NK-92 treated with Interleukin-12 subunit alpha and Interleukin-12 subunit beta, amount 100 ng/mL, for 24 hours (cell line): ENCODE data around the gene PNPLA2.
A peak's percentile ranks its signal among the peaks of the same experiment; 100 is the strongest.

ENCODE experiments used
- DNase-seq: peaks from one replicate; lab custom pipeline; 2025; lab: John Stamatoyannopoulos, UW

The PNPLA2 gene

GRCh38 chr11:786235-787083, 32.3 kb upstream of the PNPLA2 start:
- DNase-seq = no peak

DNA sequence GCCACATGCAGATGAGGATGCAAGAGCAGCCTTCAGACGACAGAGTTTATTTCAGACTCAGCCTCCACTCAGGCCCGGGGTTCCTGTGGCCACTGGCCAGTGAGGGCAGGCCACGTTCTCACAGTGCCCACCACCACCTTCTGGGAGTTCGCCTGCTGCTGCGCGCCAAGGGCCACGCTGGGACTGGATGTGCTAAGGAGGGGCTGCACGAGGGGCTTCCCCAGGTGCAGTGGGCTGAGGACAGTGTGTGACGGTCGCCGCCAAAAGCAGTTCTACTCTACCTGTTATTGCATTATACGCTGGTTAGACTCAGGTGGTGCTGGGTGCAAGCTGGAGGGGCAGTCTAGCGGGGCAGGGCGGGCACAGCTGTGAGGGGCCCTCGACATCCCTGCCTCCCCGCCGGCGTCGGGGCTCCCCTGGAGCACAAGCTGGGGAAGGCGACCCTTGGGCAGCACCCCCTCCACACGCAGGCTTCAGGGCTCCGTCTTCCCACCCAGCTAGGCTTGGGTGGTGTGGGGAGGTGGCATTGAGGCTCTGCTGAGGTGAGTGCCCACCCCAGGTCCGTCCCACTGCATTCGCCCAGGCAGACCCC, 31.5 kb upstream of the PNPLA2 start:
- no peak for DNase-seq

DNA sequence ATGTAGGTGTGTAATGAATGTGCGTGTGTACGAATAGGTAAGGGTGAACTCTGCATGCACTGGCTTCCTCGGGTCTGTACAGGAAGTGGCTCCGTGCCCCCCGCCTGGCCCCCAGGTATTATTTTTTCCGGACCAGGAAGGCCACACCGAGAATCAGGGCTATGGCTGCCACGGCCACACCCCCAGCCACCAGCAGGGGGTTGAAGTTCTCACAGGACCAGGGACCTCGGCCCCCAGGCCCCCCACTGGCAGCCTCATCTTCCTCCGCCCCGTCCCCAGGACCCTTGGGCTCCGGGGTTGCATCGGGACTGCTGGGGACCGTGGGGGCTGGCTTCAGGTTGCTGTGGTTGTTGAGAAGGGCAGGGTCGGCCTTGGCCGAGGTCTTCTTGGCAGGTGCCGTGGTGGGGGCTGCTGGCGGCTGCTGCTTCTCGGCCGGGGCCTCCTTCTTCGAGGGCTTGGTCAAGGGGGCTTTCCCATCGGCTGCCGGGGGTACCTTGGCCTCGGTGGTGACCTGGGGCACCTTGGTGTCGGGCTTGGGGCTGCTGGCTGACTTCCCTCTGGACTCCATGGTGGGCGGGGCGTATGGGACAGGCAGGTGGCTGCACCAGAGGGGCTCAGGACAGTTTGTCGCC, 30.6 kb upstream of the PNPLA2 start:
- DNase-seq = no peak

- no peak for DNase-seq
Observed at GRCh38 chr11:788953-789940, 29.5 kb upstream of the PNPLA2 start.

DNA sequence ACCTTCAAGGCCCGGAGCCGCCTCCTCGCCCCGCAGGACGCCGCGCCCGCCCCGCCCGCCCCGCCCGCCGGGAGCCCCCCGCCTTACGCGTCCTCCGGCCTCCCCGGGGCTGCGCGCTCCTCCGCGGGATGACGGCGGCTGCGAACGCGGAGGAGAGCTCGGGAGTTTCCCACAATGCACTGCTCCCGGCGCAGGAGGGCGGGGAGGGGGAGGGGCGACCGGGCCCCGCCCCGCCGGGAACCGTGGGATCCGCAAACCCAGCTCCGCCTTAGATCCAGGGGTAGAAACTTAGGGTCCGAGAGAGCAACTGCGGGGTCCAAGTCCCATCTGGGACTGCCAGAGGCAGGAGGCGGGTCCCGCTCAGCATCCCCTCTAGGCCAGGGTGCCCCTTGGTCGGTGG, 28.8 kb upstream of the PNPLA2 start, which contains the start of gene CEND1:
Gene CEND1, minus strand, starts transcription at position 148 of the 400 bp plus-strand sequence. CDS start 1,514 bp downstream, outside the sequence.
- no peak for DNase-seq

GRCh38 chr11:790721-791564, 27.8 kb upstream of the PNPLA2 start:
- DNase-seq = no peak

GRCh38 chr11:791658-792534, 26.8 kb upstream of the PNPLA2 start:
- no peak for DNase-seq

GRCh38 chr11:792535-792821, 26.2 kb upstream of the PNPLA2 start:
- no peak for DNase-seq

- no peak for DNase-seq
Observed at GRCh38 chr11:792873-793272, 25.8 kb upstream of the PNPLA2 start.

- DNase-seq = no peak
Observed at GRCh38 chr11:793556-793955, 25.2 kb upstream of the PNPLA2 start.

DNA sequence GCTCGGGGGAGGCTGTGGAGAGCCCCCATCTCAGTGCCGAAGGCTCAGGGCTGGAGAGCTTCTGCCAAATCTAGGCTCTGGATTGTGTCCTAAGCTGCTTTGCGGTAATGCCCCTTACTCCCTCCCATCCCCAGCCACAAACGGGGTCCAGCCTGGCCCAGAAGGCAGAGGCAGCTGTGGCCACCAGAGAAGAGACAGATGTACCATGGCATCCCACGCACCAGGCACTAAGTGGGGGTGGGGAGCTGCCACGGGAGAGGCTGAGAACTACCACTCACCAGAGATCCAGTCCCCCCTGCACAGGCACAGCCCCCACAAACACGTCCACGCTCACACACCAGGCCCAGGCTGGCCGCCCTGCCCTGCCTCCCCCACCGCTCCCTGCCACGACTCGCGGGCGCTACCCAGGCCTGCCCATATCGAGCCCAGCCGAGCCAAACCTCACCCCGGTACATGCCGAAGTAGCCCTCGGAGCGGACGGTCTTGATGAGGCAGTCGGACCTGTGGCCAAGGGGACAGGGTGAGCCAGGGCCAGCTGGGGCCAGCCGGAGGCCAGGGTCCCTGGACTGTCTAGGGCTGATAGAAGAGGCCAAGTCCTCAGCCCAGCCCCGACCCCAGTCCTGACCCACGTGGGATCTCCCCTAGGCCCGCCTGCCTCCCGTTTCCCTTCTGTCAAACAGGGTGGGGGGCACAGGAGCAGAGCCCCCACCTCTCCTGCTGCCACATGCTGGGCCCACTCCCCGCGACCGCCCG, 24.5 kb upstream of the PNPLA2 start:
- no peak for DNase-seq

DNA sequence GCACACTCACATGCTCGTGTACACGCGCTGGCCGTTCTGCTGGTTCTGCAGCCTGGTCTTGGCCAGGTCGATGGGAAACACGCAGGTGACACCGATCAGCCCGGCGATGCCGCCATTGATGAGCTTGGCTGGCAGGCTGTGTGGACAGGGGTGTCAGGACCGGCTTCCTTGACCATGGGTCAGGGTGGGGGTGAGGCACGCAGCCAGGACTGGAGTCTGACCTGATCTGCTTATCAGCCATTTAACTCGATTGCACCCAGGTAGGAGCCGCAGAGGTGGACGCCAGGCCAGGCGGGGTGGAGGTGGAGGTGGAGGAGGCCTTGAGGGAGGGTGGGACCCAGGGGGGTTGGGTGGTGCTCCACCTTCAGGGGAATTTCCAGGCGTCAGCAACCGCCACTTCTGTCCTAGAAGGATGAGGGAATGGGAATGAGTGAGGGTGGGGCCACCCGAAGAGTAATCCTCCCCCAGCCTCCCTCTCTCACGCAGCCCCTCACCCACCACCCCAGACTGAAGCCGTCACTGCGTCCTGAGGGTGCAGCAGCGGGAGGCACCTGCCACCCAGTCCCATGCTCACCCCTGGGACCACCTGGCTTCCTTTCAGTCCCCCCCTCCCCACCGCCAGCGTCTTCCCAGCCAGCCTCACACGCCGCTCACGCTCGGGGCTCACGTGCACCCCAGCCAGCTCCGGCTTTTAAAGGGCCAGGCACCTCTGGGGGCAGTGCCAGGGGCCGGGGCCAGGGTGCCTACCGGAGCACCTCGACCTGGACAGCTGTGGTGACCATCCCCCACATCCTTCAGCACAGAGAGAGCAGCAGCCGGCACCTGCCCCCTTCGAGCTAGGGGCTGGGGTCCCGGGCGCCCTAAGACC, 23.7 kb upstream of the PNPLA2 start:
- no peak for DNase-seq

DNA sequence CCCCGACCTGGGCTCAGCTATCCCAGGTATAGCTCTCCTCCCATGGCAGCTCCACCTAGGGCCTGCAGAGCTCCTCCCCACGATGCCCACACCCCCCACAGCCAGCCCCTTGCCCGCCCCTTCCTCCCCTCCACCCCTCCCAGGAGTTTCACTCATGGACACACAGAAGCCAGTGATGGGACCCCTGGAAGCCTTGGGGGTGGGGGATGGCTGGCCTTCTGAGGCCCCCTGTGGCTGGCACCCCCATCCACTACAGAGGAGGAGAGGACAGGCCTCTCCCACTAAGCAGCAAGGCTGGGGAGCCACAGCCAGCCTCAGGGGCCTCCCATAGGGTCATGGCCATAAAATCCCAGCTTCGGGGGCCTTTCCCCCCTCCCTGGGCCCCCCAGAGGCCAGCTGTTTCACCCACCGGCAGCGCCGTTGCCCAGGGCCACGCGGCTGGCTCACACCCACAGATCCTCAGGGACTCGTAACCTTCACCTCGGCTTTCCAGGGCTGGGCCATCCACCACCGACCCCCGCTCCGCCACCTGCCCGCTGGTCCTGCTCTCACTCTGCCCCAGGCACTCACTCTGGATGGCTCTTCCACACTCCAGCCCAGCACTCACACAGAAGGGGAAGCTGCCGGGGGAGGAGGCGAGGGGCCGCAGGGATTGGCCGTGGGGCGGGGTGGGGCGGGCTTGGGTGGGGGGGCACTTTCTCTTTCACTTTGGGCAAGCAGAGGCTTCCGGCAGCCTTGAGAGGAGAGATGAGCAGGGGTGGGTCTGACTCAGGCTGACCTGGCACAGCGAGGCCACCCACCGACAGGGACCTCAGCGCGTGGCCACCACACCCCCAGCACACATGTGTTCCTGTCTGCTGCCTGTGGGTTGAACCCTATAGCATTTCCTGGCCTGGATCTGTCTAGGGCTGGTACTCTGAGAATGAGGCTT, 22.8 kb upstream of the PNPLA2 start:
- DNase-seq = peak; percentile 90

DNA sequence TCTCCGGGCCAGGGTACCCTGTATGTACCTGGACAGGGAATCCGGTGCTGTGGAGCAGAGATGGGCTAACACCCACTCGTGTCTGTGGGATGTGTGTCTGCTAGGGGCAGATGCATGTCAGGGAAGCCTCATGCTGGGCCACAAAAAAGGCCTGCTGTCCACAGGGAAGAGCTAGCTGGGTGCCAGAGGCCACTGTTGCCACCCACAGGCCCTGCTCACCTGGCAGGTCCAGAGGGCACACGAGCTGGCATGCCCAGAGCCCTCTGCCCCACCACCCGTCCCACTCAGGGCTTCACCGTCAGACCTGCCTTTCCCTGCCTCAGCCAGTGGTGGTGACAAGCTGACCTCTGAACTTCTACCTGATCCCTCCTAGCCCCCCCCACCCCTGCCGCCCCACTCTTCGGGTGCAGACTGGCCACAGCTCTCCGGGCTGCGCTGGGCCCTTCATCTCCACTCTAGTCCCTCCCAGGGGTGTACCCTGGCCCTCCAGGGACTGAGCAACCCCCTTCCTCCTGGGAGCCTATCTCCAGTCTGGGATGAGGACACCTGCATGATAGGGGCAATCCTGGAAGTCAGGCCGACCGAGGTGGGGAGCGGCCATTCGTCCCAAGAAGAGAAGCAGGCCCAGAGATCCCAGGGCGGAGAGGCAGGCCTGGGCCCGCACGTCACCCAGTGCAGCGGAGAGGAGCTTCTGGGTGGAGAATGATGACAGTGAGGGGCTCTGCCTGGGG, 22.0 kb upstream of the PNPLA2 start:
- no peak for DNase-seq

DNA sequence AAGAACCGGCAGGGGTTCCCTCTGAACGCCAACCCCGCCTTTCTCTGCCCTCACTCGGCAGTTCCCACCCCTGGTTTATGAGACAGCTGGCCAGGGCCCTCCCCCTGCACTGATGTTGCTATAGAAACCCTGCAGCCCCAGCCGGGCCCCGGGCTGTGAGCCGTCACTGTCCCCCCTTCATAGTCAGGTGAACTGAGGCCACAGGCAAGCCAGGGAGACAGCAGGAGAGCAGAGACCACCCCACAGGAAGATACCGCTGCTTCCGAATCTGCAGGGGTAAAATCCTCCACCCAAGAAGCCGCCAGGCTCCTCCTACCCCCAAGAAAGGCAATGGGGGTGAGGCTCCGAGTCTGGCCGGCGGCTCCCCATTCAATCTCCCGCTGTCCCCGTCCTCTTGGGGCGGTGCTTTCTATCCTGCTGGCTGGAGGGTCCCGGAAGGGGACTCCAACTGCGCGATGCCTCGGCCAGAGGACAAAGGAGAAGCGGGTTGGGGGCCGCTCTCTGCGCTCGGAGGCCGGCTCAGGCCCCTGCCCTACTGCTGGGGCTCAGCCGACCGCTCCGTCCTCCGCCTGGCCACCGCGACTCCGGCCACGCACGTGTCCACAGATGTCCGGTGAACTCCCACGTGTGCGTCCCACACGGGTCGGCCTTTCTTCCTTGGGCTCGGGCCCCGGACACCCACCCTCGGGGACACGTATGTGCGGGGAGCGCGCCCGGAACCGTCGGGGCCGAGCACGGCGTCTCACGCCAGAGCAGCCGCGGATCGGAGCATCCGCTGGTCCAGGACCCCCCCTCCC, 21.2 kb upstream of the PNPLA2 start:
- peak; percentile 70 for DNase-seq
